Endothelial cell of umbilical vein (primary cell): ENCODE data around the gene PITX2. TPM values are rescaled to one million over a fixed set of nuclear protein-coding genes. Genes with fewer than 3 reads are reported as not detected.

Source experiments
- BruUV-seq: library from RNA; stranded (reverse); fragments of 400-500 nt; replicated peaks from 2 replicates; lab custom pipeline; 2021; lab: Mats Ljungman, UMichigan
- CTCF ChIA-PET: fragments of 300-600, 350-600 bp; sonication (Branson Sonifier 250); formaldehyde crosslinking; loops from one replicate; lab custom pipeline; 2021; ENCODE audit warnings: antibody characterized with exemption, inconsistent platforms; lab: Charles Lee
- POLR2A ChIA-PET: fragments of 300-600, 350-600 bp; sonication (Branson Sonifier 250); formaldehyde crosslinking; loops from one replicate; lab custom pipeline; 2021; ENCODE audit warnings: antibody characterized with exemption, inconsistent platforms; lab: Charles Lee
- DNase-seq: peaks from one replicate; pipeline ENCODE4 v3.0.0-alpha.2; 2011; ENCODE audit warnings: low read depth, low spot score
- FAIRE-seq: peaks from 2 replicates; lab custom pipeline; 2011; peaks lifted over from hg19 to GRCh38; lab: Jason Lieb, UNC
- H2AFZ ChIP-seq: 2 replicates; pipeline ENCODE4 v1.6.0; 2012; ENCODE audit warnings: low read depth, low read length, control low read depth, inconsistent platforms
- H3K27ac ChIP-seq: 2 replicates; pipeline ENCODE4 v1.5.1; 2011; ENCODE audit warnings: low read depth, mild to moderate bottlenecking, control low read depth, low read length, moderate library complexity; ENCODE audit not compliant: insufficient read depth
- H3K27me3 ChIP-seq, 2 experiments: 2 replicates each; pipeline versions ENCODE4 v1.6.0 to v1.6.1; 2011; ENCODE audit warnings: low read length in 2 of 2, mixed read lengths in 1 of 2; ENCODE audit not compliant: control insufficient read depth in 2 of 2, insufficient read depth in 2 of 2
- H3K36me3 ChIP-seq, 2 experiments: 2 replicates in 1 of 2; 3 replicates in 1 of 2; pipeline ENCODE4 v1.5.1; 2011; ENCODE audit warnings: low read length in 2 of 2, mild to moderate bottlenecking in 1 of 2, moderate library complexity in 1 of 2; ENCODE audit not compliant: control insufficient read depth in 2 of 2, insufficient read depth in 2 of 2; ENCODE audit errors: extremely low read depth in 1 of 2
- H3K4me1 ChIP-seq: 3 replicates; pipeline ENCODE4 v1.5.1; 2011; ENCODE audit warnings: mild to moderate bottlenecking, low read length; ENCODE audit not compliant: control insufficient read depth, insufficient read depth; ENCODE audit errors: extremely low read depth
- H3K4me2 ChIP-seq: 2 replicates; pipeline ENCODE4 v1.6.1; 2011; ENCODE audit warnings: low read length, control low read depth, mixed read lengths; ENCODE audit not compliant: insufficient read depth
- H3K4me3 ChIP-seq, 3 experiments: fragments of 200-600 bp in 1 of 3; sonication (generic), shearing (Covaris generic) in 1 of 3; replicated peaks in 1 of 3; 2 replicates each; pipeline ENCODE4 v1.5.1; 2011 to 2016; ENCODE audit warnings: control low read depth in 3 of 3, low read length in 3 of 3, mild to moderate bottlenecking in 2 of 3, inconsistent platforms in 1 of 3, low read depth in 1 of 3, moderate library complexity in 1 of 3; ENCODE audit not compliant: insufficient read depth in 1 of 3
- H3K79me2 ChIP-seq: 2 replicates; pipeline ENCODE4 v1.6.0; 2012; ENCODE audit warnings: low read length, inconsistent platforms; ENCODE audit not compliant: control insufficient read depth, insufficient read depth
- H3K9ac ChIP-seq: replicated peaks from 2 replicates; pipeline ENCODE3; 2011; ENCODE audit warnings: low read length, control low read depth; ENCODE audit not compliant: insufficient read depth; ENCODE audit errors: extremely low read depth
- H3K9me1 ChIP-seq: replicated peaks from 3 replicates; pipeline ENCODE4 v1.6.0; 2011; ENCODE audit warnings: mild to moderate bottlenecking, low read length; ENCODE audit not compliant: control insufficient read depth, insufficient read depth; ENCODE audit errors: extremely low read depth
- H3K9me3 ChIP-seq: replicated peaks from 2 replicates; pipeline ENCODE4 v1.5.1; 2012; ENCODE audit warnings: low read length, inconsistent platforms; ENCODE audit not compliant: control insufficient read depth, insufficient read depth
- H4K20me1 ChIP-seq: replicated peaks from 2 replicates; pipeline ENCODE3; 2011; ENCODE audit warnings: mild to moderate bottlenecking, low read length; ENCODE audit not compliant: control insufficient read depth, insufficient read depth; ENCODE audit errors: extremely low read depth
- EZH2 ChIP-seq: IDR thresholded peaks from 2 replicates; pipeline ENCODE4 v1.6.1; 2012; ENCODE audit warnings: borderline replicate concordance, low read depth, mild to moderate bottlenecking, moderate library complexity, low read length, inconsistent platforms; ENCODE audit not compliant: severe bottlenecking
- FOS ChIP-seq: IDR thresholded peaks from 2 replicates; pipeline ENCODE4 v1.6.1; 2011; ENCODE audit warnings: mild to moderate bottlenecking, low read length, moderate library complexity, borderline replicate concordance; ENCODE audit not compliant: insufficient read depth
- MYC ChIP-seq: IDR thresholded peaks from one replicate; pipeline ENCODE4 v1.6.1; 2011; ENCODE audit warnings: mild to moderate bottlenecking, low read depth, low read length
- POLR2A ChIP-seq: IDR thresholded peaks from 2 replicates; pipeline ENCODE4 v1.6.1; 2012; ENCODE audit warnings: low read depth, mild to moderate bottlenecking, control low read depth, low read length
- POLR2AphosphoS5 ChIP-seq: IDR thresholded peaks from 2 replicates; pipeline ENCODE4 v1.6.1; 2012; ENCODE audit warnings: low read depth, mild to moderate bottlenecking, control low read depth, low read length, moderate library complexity; ENCODE audit not compliant: insufficient read depth
- dilution Hi-C: fragments of 300-500 bp; cut with MboI; formaldehyde crosslinking; loops from one replicate; pipeline ENCODE4 v1.15.0; 2019; ENCODE audit warnings: low sequenced_read_pairs; ENCODE audit not compliant: extremely low pct_ligation_motif_present
- intact Hi-C: fragments of 100-400 bp; cut with micrococcal nuclease; formaldehyde crosslinking; loops from one replicate; pipeline ENCODE4 v1.10.0; 2022
- polyA plus RNA-seq, 4 experiments: library from polyadenylated mRNA; depleted of rRNA in 3 of 4; stranded (reverse) in 3 of 4; unstranded in 1 of 4; fragments of >200 nt; gene quantifications; 2 replicates each; pipeline versions ENCODE4 v1.2.1 to v1.2.3, GENCODE V29; 2011 to 2012; ENCODE audit warnings: missing spikeins in 1 of 4
- total RNA-seq: library from RNA; stranded (reverse); gene quantifications from 2 replicates; pipeline ENCODE4 v1.2.3, GENCODE V29; 2021
- TF ChIP-seq, protein P1 (sequence below): IDR thresholded peaks from 2 replicates; pipeline ENCODE4 v1.6.1; 2011; ENCODE audit not compliant: insufficient read depth, insufficient read length

PITX2 gene
- total and polyA plus RNA-seq, 2 donors (not counting 3 experiments of a cell fraction or from before 2014, with no cell fraction given): 0.04 to 0.31 TPM

DNA sequence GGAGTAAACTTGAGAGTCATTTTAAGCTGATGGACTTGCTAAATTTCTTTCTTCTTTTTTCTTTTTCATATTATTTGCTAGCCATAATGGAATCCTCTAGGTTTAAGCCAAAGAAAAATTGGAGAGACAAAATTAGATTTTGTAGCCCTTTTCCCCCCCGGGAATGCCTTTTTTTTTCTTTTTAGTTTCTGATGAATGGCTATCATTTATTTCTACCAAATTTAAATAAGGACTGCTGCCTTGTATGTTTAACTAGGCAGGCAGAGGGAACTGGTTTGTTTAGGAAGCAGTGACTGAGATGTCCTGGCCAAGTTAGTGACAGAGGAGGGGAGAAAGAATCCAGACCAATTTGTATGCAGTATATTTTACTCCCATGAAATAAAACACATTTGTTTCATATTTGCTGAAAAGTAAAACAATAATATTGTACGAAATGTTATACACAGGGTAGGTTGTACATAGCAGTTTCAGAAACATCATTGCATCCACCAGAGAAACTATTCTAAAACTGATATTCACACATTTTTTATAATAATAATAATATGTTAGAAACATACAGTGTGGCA, 5.7 kb downstream of the PITX2 start:
- dilution Hi-C loops (no loop called here), intact Hi-C loops (no loop called here)
- no peak overlapping the region for H3K9ac ChIP-seq
- H3K4me1 ChIP-seq: peaks cover 8% of the 10 kb centered on the region
- DNase-seq: no peak
- no peaks in the 10 kb centered on the region for H3K36me3 ChIP-seq
- no peak overlapping the region for H3K4me2 ChIP-seq
- H3K9me1 ChIP-seq: no peaks in the 10 kb centered on the region
- ChIA-PET POLR2A (no interaction called here), CTCF (interaction anchor here (1.3 kb wide), 1 partner anchor 83 kb away, joined by 3 read pairs; no protein-coding TSS in a partner anchor)
- H3K79me2 ChIP-seq: no peaks in the 10 kb centered on the region
- BruUV-seq: no TSS peak
- no peak for TF ChIP-seq POLR2A
- no peak for TF ChIP-seq EZH2
- TF ChIP-seq, protein P1, sequence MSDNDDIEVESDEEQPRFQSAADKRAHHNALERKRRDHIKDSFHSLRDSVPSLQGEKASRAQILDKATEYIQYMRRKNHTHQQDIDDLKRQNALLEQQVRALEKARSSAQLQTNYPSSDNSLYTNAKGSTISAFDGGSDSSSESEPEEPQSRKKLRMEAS: no peak
- no peak for TF ChIP-seq FOS
- no peak for TF ChIP-seq MYC
- no peak for TF ChIP-seq POLR2AphosphoS5
- H3K4me3 ChIP-seq: no peak overlapping the region
- no peak overlapping the region for H2AFZ ChIP-seq
- FAIRE-seq: no peak
- H3K27ac ChIP-seq: no peak overlapping the region
- peaks cover 92 to 100% of the 10 kb centered on the region in 2 experiments for H3K27me3 ChIP-seq
- H4K20me1 ChIP-seq: peaks cover 3% of the 10 kb centered on the region
- H3K9me3 ChIP-seq: no peaks in the 10 kb centered on the region
